ENCODE data around the gene MIA3.
A peak's percentile ranks its signal among the peaks of the same experiment; 100 is the strongest.

The MIA3 gene

DNA sequence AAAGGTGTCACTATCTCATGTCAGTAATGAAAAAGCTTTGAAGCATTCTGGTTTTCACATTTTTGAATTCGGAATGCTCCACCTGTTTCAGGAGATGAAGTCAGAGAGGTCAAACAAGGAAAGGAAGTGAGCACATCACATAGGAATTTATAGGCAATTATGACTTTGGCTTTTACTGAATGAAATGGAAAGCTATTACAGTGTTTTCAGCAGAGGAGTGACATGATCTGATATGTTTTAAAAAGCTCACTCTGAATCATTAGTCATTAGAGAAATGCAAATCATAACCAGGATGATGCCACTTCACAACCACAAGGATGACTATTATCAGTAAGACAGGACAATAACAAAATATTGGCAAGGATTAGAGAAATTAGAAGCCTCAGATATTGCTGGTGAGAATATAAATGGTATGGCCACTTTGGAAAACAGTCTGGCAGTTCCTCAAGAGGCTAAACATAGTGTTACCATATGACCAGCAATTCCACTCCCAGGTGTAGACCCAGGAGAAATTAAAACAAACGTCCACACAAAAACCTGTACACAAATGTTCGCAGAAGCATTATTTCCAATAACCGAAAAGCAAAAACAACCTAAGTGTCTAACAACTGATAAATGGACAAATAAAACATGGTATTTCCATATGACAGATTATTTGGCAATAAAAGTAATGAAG lies 35.7 kb upstream of the MIA3 start:
- no peaks in the 10 kb centered on the region for H3K27me3 ChIP-seq (ENCODE audit: control insufficient read depth, low read length)
- H3K36me3 ChIP-seq (ENCODE audit: control insufficient read depth, low read length): peaks cover 75% of the 10 kb centered on the region

DNA sequence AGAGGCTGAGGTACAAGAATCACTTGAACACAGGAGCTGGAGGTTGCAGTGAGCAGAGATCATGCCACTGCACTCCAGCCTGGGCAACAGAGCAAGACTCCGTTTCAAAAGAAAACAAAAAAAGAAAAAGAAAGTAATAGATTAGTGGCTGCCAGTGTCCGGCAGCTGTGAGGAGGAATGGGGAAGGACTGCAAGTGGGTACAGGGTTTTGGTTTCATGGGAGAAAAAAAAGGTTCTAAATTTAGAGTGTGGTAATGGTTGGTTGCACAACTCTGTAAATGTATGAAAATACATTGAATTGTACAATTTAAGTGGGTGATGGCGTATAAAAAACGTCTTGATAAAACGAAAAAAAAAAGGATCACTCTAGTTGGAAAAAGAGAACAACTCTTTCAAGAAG lies 34.8 kb upstream of the MIA3 start:
- TF ChIP-seq, protein P1, sequence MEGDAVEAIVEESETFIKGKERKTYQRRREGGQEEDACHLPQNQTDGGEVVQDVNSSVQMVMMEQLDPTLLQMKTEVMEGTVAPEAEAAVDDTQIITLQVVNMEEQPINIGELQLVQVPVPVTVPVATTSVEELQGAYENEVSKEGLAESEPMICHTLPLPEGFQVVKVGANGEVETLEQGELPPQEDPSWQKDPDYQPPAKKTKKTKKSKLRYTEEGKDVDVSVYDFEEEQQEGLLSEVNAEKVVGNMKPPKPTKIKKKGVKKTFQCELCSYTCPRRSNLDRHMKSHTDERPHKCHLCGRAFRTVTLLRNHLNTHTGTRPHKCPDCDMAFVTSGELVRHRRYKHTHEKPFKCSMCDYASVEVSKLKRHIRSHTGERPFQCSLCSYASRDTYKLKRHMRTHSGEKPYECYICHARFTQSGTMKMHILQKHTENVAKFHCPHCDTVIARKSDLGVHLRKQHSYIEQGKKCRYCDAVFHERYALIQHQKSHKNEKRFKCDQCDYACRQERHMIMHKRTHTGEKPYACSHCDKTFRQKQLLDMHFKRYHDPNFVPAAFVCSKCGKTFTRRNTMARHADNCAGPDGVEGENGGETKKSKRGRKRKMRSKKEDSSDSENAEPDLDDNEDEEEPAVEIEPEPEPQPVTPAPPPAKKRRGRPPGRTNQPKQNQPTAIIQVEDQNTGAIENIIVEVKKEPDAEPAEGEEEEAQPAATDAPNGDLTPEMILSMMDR (IDR thresholded peaks at IDR 0.05; ENCODE audit: low read depth, low read length, poor library complexity, severe bottlenecking): no peak
- TF ChIP-seq EZH2phosphoT487 (IDR thresholded peaks at IDR 0.05; ENCODE audit: borderline replicate concordance, low read length): no peak
- Histone ChIP-seq H3K4me2 (ENCODE audit: low read length) (no peak overlapping the region), H3K9me2 (replicated peaks; ENCODE audit: control insufficient read depth, low read length) (no peaks in the 10 kb centered on the region), H3K27ac (ENCODE audit: low read depth, low read length) (no peak overlapping the region), H3K9me3 (ENCODE audit: control insufficient read depth, insufficient read depth, low read length) (no peaks in the 10 kb centered on the region), H3K4me3 (ENCODE audit: low read length) (no peak overlapping the region), H3K27me3 (ENCODE audit: control insufficient read depth, low read length) (no peaks in the 10 kb centered on the region), H3K36me3 (ENCODE audit: control insufficient read depth, low read length) (peaks cover 76% of the 10 kb centered on the region), H3K4me1 (ENCODE audit: control insufficient read depth, low read length) (peaks cover 20% of the 10 kb centered on the region), H4K20me1 (ENCODE audit: control insufficient read depth, insufficient read depth, low read depth, low read length) (no peaks in the 10 kb centered on the region), H3F3A (ENCODE audit: control insufficient read depth, insufficient read depth) (no peaks in the 10 kb centered on the region), H3K79me2 (ENCODE audit: control insufficient read depth, low read length) (peaks cover 47% of the 10 kb centered on the region)

More for the DNA sequence above, 35.7 kb upstream of the MIA3 start:
- Histone ChIP-seq H3F3A (ENCODE audit: control insufficient read depth, insufficient read depth) (0 out of 2 replicates have a peak, but pooled peaks cover 2% of the 10 kb centered on the region), H3K4me1 (ENCODE audit: control insufficient read depth, low read length) (peaks cover 15% of the 10 kb centered on the region), H3K4me2 (ENCODE audit: low read length) (no peak overlapping the region), H4K20me1 (ENCODE audit: control insufficient read depth, insufficient read depth, low read depth, low read length) (no peaks in the 10 kb centered on the region), H3K79me2 (ENCODE audit: control insufficient read depth, low read length) (peaks cover 41% of the 10 kb centered on the region), H3K27ac (ENCODE audit: low read depth, low read length) (no peak overlapping the region), H3K9me2 (replicated peaks; ENCODE audit: control insufficient read depth, low read length) (no peaks in the 10 kb centered on the region), H3K9me3 (ENCODE audit: control insufficient read depth, insufficient read depth, low read length) (no peaks in the 10 kb centered on the region), H3K4me3 (ENCODE audit: low read length) (no peak overlapping the region)
- TF ChIP-seq, protein P1 (IDR thresholded peaks at IDR 0.05; ENCODE audit: low read depth, low read length, poor library complexity, severe bottlenecking): no peak
- no peak for TF ChIP-seq EZH2phosphoT487 (IDR thresholded peaks at IDR 0.05; ENCODE audit: borderline replicate concordance, low read length)

DNA sequence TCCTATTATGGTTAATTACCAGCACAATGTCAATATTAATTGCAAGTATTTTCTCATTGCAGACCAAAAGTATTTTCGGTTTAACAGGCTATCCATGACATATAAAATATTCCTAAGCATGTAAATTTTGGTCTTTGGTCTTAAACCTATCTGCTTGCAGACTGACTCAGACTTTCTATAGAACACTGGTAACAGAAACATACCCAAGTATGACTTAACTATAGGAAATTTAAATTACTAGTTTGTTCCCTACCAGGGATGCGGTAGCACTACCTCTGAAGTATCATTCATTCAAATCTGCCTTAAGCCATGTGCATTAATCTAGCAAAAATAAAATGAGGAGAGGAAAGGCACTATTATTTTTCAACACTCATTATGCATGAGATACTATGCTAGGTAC lies 31.1 kb upstream of the MIA3 start:
- Histone ChIP-seq H3K27ac (ENCODE audit: low read depth, low read length) (no peak overlapping the region), H3K4me3 (ENCODE audit: low read length) (no peak overlapping the region), H3K9me3 (ENCODE audit: control insufficient read depth, insufficient read depth, low read length) (no peaks in the 10 kb centered on the region), H3K9me2 (replicated peaks; ENCODE audit: control insufficient read depth, low read length) (no peaks in the 10 kb centered on the region), H3K36me3 (ENCODE audit: control insufficient read depth, low read length) (peaks cover 56% of the 10 kb centered on the region), H3K27me3 (ENCODE audit: control insufficient read depth, low read length) (no peaks in the 10 kb centered on the region), H4K20me1 (ENCODE audit: control insufficient read depth, insufficient read depth, low read depth, low read length) (no peaks in the 10 kb centered on the region), H3K4me1 (ENCODE audit: control insufficient read depth, low read length) (peaks cover 39% of the 10 kb centered on the region), H3K4me2 (ENCODE audit: low read length) (no peak overlapping the region), H3K79me2 (ENCODE audit: control insufficient read depth, low read length) (peaks cover 66% of the 10 kb centered on the region), H3F3A (ENCODE audit: control insufficient read depth, insufficient read depth) (no peaks in the 10 kb centered on the region)
- no peak for TF ChIP-seq EZH2phosphoT487 (IDR thresholded peaks at IDR 0.05; ENCODE audit: borderline replicate concordance, low read length)

DNA sequence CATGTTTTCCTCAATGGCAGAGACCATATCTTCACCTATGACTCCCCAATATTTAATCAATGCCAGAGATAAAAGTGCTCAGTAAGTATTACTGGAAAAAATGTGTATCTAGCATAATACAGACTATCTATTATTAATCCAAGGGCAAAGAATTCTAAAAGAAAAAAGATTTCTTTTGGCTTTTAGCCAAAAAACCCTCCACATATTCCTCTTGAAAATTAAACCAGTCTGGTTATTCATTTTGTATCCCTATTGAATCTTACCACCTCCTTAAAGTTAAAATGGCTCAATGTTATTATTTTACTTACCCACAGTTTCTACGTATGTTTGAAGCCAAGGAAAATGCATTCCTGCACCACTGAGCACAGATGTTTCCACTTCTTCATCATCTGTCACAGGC lies 29.8 kb upstream of the MIA3 start:
- no peak overlapping the region for H3K27ac ChIP-seq (ENCODE audit: low read depth, low read length)
- no peaks in the 10 kb centered on the region for H3F3A ChIP-seq (ENCODE audit: control insufficient read depth, insufficient read depth)
- H4K20me1 ChIP-seq (ENCODE audit: control insufficient read depth, insufficient read depth, low read depth, low read length): no peaks in the 10 kb centered on the region
- peaks cover 43% of the 10 kb centered on the region for H3K36me3 ChIP-seq (ENCODE audit: control insufficient read depth, low read length)
- no peaks in the 10 kb centered on the region for H3K27me3 ChIP-seq (ENCODE audit: control insufficient read depth, low read length)
- H3K4me3 ChIP-seq (ENCODE audit: low read length): peak overlapping the region; percentile 95; the same call in 1 of the 2 replicates
- peak overlapping the region; percentile 99 for H3K4me2 ChIP-seq (ENCODE audit: low read length)
- TF ChIP-seq, protein P1 (IDR thresholded peaks at IDR 0.05; ENCODE audit: low read depth, low read length, poor library complexity, severe bottlenecking): no peak
- TF ChIP-seq EZH2phosphoT487 (IDR thresholded peaks at IDR 0.05; ENCODE audit: borderline replicate concordance, low read length): no peak
- peaks cover 35% of the 10 kb centered on the region for H3K4me1 ChIP-seq (ENCODE audit: control insufficient read depth, low read length)
- H3K9me3 ChIP-seq (ENCODE audit: control insufficient read depth, insufficient read depth, low read length): no peaks in the 10 kb centered on the region
- H3K9me2 ChIP-seq (replicated peaks; ENCODE audit: control insufficient read depth, low read length): no peaks in the 10 kb centered on the region
- H3K79me2 ChIP-seq (ENCODE audit: control insufficient read depth, low read length): peaks cover 56% of the 10 kb centered on the region
